Hematopoietic multipotent progenitor cell (in vitro differentiated cells): ENCODE results near the gene TMEM107. TPM values are rescaled to one million over a fixed set of nuclear protein-coding genes. Genes with fewer than 3 reads are reported as not detected.
"Not testable (repeated sequence)": the region's sequence is repeated elsewhere in the genome, so short reads cannot be mapped to it uniquely, and the experiment has no call there.

Experiments used
- DNase-seq, 3 donors: peaks; one replicate each; pipeline ENCODE4 v3.0.0-alpha.2; 2011 to 2015; ENCODE audit warnings: low read depth in 2 of 3, low spot score in 2 of 3
- total RNA-seq: library from RNA; depleted of rRNA; stranded (reverse); fragments of >200 nt; gene quantifications from one replicate; pipeline ENCODE4 v1.2.3, GENCODE V29; 2012

The TMEM107 gene
- 251 TPM for total RNA-seq

- peak in 2 of 3 donors; percentile 81 to 84 for DNase-seq
These were observed at the start of gene TMEM107 for GRCh38 chr17:8176197-8176940. TSS of gene TMEM107 (minus strand) at chr17:8176380. CDS start at chr17:8176286, 94 bp downstream.

GRCh38 chr17:8224891-8225812 lies 49.0 kb upstream of the TMEM107 start:
- no peak for DNase-seq

GRCh38 chr17:8223356-8224126 lies 47.4 kb upstream of the TMEM107 start:
- peak in 2 of 3 donors; percentile 76 for DNase-seq

- DNase-seq, result peak; percentile 81 to 94 (median 91)
These were observed 46.6 kb upstream of the TMEM107 start for GRCh38 chr17:8222630-8223355.

GRCh38 chr17:8222380-8222629 lies 46.1 kb upstream of the TMEM107 start:
- no peak for DNase-seq

- peak; percentile 85 to 96 (median 92) for DNase-seq
These were observed 45.6 kb upstream of the TMEM107 start for GRCh38 chr17:8221663-8222379.

GRCh38 chr17:8220783-8221662 lies 44.8 kb upstream of the TMEM107 start:
- DNase-seq, result peak; percentile 76 to 95 (median 85)

GRCh38 chr17:8214000-8214399 lies 37.8 kb upstream of the TMEM107 start:
- DNase-seq, result not testable (repeated sequence)

- DNase-seq, result no peak
These were observed 36.4 kb upstream of the TMEM107 start for GRCh38 chr17:8212312-8213180.

- DNase-seq, result no peak
These were observed 34.7 kb upstream of the TMEM107 start for GRCh38 chr17:8210761-8211458.

GRCh38 chr17:8209907-8210760 lies 34.0 kb upstream of the TMEM107 start, which contains the start of gene AURKB:
TSS of gene AURKB (minus strand) at chr17:8210575. CDS start at chr17:8210224, 351 bp downstream.
- peak; percentile 78 to 98 (median 94) for DNase-seq

- DNase-seq, result no peak
These were observed 30.4 kb upstream of the TMEM107 start for GRCh38 chr17:8206536-8206935.

GRCh38 chr17:8204761-8205555 lies 28.8 kb upstream of the TMEM107 start:
- no peak for DNase-seq

GRCh38 chr17:8192070-8192815 lies 16.1 kb upstream of the TMEM107 start:
- peak in 2 of 3 donors; percentile 79 to 85 for DNase-seq

GRCh38 chr17:8190506-8190905 lies 14.3 kb upstream of the TMEM107 start:
- no peak for DNase-seq
